SHP77 (cell line): ENCODE measurements around the gene STXBP4.
A peak's percentile ranks its signal among the peaks of the same experiment; 100 is the strongest.

Source experiments
- DNase-seq, 2 experiments: peaks; one replicate each; lab custom pipeline; 2025; lab: John Stamatoyannopoulos, UW

Gene STXBP4, protein sequence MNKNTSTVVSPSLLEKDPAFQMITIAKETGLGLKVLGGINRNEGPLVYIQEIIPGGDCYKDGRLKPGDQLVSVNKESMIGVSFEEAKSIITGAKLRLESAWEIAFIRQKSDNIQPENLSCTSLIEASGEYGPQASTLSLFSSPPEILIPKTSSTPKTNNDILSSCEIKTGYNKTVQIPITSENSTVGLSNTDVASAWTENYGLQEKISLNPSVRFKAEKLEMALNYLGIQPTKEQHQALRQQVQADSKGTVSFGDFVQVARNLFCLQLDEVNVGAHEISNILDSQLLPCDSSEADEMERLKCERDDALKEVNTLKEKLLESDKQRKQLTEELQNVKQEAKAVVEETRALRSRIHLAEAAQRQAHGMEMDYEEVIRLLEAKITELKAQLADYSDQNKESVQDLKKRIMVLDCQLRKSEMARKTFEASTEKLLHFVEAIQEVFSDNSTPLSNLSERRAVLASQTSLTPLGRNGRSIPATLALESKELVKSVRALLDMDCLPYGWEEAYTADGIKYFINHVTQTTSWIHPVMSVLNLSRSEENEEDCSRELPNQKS

GRCh38 chr17:54968262-54968987 lies at the start of gene STXBP4, which contains the start of gene COX11:
Gene STXBP4, plus strand, starts transcription at chr17:54968765. Its CDS starts 17,455 bp downstream, at chr17:54986220.
Gene COX11, minus strand, starts transcription at chr17:54968654. Its CDS starts 8 bp downstream, at chr17:54968646.
- peak; percentile 87 to 93 for DNase-seq

DNA sequence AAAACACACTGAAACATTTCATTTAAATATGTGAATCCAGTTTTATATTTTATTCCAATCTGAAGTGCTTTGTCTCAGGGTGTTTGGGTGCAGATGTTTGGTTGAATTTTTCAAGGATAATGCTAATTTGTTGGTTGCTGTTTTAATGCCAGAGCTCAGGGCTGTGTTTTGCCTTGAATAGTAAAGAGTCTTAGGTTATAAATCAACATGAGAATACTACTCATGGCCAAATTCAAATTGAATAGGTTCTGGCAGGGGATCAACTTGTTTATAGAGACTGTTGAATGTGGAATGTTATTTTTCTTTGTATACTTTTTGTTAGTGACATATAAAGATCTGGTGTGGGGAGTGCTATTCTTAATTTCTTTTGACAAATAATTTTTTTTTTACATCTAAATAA lies 49.1 kb upstream of the STXBP4 start:
- peak in 1 of 2 experiments; percentile 0 for DNase-seq

DNA sequence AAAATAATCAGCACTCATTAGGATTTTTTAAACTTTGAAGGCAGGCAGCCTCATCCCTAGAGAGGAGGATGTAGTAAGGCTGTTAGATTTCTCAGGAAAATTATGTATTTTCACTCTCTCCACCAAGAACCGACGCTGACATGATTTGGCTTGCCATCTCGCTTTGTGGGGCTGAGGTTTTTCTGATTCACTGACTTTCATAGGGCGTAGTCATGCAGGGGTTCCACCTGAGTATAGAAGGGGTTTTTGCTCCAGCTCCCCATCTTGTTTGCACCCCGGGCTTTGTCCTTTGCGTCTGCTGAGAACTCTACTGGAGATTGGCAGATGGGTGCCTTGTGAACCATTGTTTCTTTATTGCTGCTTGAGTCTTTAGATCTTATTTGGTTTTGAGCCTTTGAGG lies 47.7 kb upstream of the STXBP4 start:
- DNase-seq: no peak

- no peak for DNase-seq
These were observed 44.2 kb upstream of the STXBP4 start for GRCh38 chr17:54924405-54924804.

- no peak for DNase-seq
These were observed 41.0 kb upstream of the STXBP4 start for GRCh38 chr17:54927525-54927924.

DNA sequence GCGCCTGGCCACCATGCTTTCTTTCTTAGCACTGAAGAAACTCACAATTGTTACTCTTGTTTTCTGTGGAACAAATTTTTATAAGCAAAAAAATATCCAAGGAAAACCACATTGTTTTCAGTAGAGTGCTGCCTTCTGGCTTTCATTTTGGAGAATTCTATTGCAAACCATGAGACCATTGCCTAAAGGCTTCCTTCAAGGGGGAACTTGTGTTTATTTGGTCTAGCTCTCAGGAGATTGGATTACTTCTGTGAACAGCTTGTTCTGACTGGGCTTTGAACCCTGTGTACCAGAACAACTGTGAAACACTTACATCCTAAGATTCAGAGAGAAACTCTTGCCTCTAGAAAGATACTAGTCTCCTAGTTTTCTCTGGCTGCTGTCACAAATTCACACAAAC lies 35.9 kb upstream of the STXBP4 start:
- DNase-seq: no peak

DNA sequence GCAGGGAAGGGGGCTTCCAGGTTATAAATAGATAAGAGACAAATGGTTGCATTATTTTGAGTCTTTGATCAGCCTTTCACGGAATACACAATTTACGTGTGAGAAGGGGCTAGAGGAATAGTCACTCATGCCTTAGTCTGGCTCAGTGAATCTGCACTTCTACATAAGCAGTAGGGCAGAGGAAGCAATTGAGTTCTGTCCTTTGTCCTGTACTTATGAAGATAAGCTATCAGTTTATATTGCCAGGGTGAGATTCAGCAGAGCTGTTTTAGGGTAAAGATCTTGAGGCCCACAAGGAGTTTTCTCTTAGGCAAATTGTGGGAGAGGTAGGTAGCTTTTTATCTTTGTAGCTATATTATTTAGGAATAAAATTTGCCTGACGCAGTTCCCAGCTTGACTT lies 34.6 kb upstream of the STXBP4 start:
- DNase-seq: no peak

DNA sequence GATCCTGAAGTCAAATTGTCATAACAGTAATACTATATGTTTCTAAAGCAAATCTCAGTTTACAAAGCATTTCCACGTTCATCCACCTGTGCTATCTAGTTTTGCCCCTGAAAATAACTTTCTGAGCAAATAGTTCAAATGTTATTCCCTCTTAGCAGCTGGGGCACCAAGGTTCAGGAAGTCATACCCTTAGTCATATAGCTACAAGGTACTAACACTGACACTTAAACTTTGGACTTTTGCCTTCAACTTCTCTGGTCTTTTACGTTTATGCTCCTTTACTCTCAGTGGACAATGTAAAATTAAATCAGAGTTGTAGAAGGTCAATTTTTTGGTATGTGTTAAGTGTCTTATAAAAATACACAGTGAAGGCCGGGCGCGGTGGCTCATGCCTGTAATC lies 33.1 kb upstream of the STXBP4 start:
- DNase-seq: no peak

DNA sequence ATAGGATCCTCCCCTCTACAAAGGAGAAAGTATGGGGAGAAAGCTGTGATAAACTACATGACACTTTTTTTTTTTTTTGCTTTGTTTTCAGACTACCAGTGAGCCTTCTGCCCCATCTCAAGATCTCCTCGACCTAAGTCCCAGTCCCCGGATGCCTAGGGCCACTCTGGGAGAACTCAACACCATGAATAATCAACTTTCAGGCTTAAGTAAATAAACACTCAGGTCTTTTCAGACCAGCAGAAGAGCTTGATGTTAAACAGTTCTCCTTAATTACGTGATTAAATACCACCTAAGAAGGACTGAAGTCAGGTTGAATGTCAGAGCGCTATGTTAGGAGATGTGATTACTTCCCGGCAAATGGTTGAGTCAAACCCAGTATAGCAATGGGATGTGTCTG lies 31.5 kb upstream of the STXBP4 start:
- DNase-seq: no peak

GRCh38 chr17:54937426-54937825 lies 31.1 kb upstream of the STXBP4 start:
- DNase-seq: no peak

GRCh38 chr17:54941285-54941684 lies 27.3 kb upstream of the STXBP4 start:
- no peak for DNase-seq

GRCh38 chr17:54944796-54945195 lies 23.8 kb upstream of the STXBP4 start:
- DNase-seq: no peak

- DNase-seq: no peak
These were observed 23.3 kb upstream of the STXBP4 start for GRCh38 chr17:54945231-54945630.

DNA sequence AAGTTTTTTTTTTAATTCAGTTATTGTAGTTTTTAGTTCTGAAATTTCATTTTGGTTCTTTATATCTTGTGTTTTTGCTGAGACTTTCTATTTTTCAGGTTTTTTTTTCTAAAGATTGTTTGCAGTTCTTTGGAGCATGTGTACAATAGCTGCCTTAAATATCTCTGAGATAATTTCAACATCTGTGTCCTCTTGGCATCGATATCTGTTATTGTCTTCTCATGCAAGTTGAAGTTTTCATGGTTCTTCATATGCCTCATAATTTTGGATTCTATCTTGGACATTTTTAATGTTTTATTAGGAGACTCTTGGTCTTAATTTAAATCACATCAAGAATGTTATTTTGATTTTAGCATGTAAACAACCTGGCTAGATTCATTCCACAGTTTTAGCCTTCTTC lies 22.9 kb upstream of the STXBP4 start:
- no peak for DNase-seq

GRCh38 chr17:54947396-54947795 lies 21.2 kb upstream of the STXBP4 start:
- no peak for DNase-seq

DNA sequence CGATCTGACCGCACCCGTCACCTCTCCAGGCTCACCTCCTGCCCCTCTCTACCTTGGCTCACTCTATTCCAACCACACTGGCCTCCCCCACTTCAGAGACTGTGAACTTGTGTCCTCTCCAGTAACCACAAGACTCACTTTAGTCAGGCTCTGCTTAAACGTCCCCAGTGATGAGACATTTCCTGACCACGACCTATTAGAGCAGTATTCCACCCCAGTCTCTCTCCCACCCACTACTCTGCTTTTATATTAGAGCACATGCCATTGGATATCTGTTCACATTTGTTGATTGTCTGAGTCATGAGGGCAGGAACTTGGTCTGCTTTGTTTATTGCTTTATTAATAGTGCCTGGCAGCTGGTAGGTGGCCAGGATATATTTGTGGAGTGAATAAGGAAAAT lies 20.2 kb upstream of the STXBP4 start:
- DNase-seq: no peak

GRCh38 chr17:54950116-54950515 lies 18.4 kb upstream of the STXBP4 start:
- DNase-seq: no peak

DNA sequence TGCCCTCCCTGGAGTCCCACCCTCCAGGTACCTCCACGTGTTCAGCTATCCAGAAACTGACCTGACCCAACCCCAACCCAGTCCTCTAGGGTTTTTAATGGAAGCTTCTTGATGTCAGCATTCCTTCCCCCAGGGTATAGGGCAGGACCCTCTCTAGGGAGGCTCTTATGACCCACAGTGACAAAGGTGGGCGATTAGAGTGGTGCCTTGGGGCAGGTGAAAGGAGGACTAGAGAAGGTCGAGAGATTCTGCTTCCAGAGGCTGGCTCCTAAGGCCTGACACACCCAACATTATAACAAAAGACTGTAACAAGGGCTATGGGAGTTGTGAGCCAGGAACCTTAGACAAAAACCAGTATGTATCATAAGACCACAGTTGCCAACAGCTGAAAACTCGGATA lies 17.3 kb upstream of the STXBP4 start:
- DNase-seq: no peak

DNA sequence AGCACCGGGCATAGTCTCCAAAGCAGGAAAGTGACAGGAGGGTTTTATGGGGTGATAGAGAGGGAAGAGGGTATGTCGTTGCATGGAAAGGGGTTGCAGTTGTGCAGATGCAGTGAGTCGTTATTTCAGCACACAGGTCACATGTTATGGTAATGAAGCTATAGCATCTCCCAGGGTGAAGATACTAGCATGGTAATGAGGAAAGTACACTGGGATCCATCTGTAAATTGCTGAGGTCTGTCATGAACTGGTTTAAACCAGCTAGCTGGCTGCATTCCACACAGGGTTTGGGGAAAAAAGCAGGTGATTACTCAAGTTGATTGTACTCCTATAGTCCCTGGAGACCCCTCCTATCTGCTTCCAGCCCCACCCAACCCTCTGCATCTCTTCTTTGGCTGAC lies 11.8 kb upstream of the STXBP4 start:
- DNase-seq: no peak

DNA sequence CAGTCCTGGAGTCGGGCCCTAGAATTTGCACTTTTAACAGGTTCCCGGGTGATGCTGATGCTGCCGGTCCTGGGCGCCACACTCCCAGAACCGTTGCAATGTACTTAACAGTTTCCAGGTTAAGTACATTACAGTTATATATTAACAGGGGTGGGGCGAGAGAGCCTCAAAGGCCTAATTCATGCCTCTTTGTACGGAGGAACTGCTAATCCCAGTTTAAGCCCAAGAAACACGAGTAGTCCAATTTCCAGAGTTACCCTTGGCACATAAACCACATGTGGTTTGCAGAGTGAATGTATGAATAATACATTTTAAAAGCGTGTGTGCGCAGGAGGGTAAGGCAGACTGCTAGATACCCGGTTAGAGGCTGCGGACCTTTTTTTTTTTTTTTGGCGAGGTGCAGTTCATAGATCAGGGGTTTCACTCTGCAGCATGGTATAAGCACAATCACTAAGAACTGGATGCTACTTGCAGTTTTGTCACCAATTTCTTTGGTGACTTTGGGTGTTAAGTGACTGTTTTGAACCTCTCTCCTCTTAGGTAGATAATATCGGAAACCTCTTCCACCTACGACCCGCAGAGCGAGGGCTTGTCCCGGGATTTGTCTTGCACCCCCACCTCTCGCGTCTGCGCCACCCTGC lies 824 bp upstream of the STXBP4 start:
- no peak for DNase-seq

DNA sequence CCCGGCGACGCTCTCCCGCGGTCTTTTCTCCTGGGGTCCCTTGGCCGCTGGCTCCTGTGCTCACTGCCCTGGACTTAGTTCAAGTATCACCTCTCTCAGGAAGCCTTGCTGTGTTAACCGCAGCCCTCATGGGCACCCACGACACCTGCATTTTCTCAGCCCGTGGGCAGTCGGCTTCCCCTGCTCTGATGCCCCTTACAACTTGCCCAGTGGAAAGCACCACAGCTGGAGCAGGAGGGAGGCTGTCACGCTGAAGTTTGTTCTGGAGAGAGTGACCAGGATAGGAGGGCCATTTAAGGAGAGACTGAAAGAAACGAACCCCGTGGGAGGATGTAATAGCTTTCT lies 395 bp downstream of the STXBP4 start:
- DNase-seq: peak in 1 of 2 experiments; percentile 46
